ENCODE data around the gene SFXN5. TPM values are rescaled to one million over a fixed set of nuclear protein-coding genes. Genes with fewer than 3 reads are reported as not detected.

SFXN5 gene
- total RNA-seq, 1 experiment from 2014 or later = 15.2 TPM

DNA sequence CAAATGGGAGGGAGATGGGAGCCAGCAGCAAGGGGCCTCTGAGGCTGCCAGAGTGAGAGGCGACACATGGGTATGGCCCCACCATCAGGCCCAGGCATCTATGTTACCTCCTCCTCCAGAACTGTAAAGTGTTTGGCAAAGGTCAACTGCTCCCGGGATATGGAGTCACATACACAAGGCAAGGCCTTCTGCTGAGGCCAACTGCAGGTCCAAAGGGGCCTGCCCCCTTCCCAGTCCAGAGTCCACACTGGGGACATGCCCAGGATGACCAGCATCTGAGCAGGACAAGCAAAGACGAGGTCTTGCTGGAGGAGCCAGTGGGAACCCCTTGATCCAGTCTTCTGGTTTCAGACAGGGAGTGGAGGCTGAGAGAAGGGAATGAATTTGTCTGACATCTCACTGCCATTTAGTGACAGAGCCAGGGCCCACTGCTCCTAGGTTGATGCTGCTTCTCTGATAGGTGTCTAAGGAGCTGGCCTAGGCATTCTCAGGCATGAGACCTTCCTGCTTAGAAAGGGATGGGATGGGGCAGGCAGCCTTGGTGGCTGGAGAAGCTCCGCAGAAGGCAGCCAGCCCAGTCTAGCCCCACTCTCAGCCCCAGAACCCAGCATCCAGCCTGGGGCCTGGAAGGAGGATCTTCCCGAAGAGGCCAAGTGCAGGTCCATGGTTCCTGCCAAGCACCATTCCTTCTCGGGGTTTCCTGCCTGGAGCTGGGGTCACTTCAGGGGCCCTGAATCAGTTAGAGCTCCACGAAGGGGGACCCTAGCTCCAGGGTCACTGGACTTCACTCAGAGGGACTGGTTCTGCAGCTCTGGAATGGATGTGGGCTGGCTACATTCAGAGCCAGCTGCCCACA is 127.7 kb downstream of the SFXN5 start:
- TF ChIP-seq EZH2 (IDR thresholded peaks at IDR 0.05; ENCODE audit: low read depth) = no peak
- TF ChIP-seq, protein P1, sequence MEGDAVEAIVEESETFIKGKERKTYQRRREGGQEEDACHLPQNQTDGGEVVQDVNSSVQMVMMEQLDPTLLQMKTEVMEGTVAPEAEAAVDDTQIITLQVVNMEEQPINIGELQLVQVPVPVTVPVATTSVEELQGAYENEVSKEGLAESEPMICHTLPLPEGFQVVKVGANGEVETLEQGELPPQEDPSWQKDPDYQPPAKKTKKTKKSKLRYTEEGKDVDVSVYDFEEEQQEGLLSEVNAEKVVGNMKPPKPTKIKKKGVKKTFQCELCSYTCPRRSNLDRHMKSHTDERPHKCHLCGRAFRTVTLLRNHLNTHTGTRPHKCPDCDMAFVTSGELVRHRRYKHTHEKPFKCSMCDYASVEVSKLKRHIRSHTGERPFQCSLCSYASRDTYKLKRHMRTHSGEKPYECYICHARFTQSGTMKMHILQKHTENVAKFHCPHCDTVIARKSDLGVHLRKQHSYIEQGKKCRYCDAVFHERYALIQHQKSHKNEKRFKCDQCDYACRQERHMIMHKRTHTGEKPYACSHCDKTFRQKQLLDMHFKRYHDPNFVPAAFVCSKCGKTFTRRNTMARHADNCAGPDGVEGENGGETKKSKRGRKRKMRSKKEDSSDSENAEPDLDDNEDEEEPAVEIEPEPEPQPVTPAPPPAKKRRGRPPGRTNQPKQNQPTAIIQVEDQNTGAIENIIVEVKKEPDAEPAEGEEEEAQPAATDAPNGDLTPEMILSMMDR (conservative IDR thresholded peaks at IDR 0.05) = no peak
- CTCF ChIA-PET = no interaction called here
- Histone ChIP-seq H3K4me1 (replicated peaks; ENCODE audit: insufficient read depth) (no peaks in the 10 kb centered on the region), H3K27ac (no peak overlapping the region), H4K20me1 (ENCODE audit: insufficient read depth) (no peaks in the 10 kb centered on the region; the same call in 1 of the 2 replicates), H3K79me2 (ENCODE audit: low read depth) (no peaks in the 10 kb centered on the region), H3K9me2 (ENCODE audit: insufficient read depth) (no peaks in the 10 kb centered on the region), H2AFZ (no peak overlapping the region), H3F3A (ENCODE audit: insufficient read depth, low read depth) (no peaks in the 10 kb centered on the region), H3K4me2 (no peak overlapping the region), H3K36me3 (ENCODE audit: low read depth) (no peaks in the 10 kb centered on the region), H3K27me3 (ENCODE audit: insufficient read depth, low read depth) (no peaks in the 10 kb centered on the region), H3K9me3 (ENCODE audit: insufficient read depth, low read depth) (no peaks in the 10 kb centered on the region), H3K4me3 (no peak overlapping the region)
- POLR2A ChIA-PET (ENCODE audit: unreplicated experiment) = no interaction called here
- intact Hi-C loops (cut with micrococcal nuclease; ENCODE audit: unreplicated experiment) = no loop called here
- no TSS peak for BruUV-seq (replicated peaks)
- no peak for DNase-seq

DNA sequence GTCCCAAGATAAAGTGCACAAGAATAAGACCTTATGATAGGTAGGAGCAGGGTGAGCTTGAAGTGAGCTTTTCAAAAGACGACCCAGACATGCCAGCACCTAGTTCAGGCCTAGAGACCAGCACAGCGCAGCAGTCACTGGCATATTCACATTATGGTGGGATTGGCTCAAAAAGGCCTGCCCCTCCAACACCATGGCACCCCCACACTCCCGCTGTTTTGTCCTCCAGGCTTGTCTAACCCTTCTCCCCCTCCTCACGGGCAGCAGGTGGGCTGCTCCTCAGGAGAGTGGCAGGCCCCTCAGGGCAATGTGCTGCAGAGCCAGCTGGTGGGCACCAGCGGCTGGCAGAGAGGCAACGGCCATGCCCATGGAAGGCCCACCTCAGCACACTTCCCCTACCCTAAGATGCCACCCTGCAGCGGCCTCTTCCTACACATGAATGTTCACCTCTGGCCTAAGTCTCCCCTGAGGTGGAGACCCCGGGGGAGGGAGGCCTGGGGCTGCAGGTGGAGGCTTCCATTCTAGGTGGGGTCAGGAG is 128.6 kb downstream of the SFXN5 start:
- Histone ChIP-seq H3F3A (ENCODE audit: insufficient read depth, low read depth) (no peaks in the 10 kb centered on the region), H3K4me2 (no peak overlapping the region), H3K9me2 (ENCODE audit: insufficient read depth) (no peaks in the 10 kb centered on the region), H3K4me1 (replicated peaks; ENCODE audit: insufficient read depth) (no peaks in the 10 kb centered on the region), H4K20me1 (ENCODE audit: insufficient read depth) (no peaks in the 10 kb centered on the region; the same call in 1 of the 2 replicates), H3K79me2 (ENCODE audit: low read depth) (no peaks in the 10 kb centered on the region), H3K27me3 (ENCODE audit: insufficient read depth, low read depth) (no peaks in the 10 kb centered on the region), H2AFZ (no peak overlapping the region), H3K27ac (no peak overlapping the region), H3K9me3 (ENCODE audit: insufficient read depth, low read depth) (no peaks in the 10 kb centered on the region), H3K36me3 (ENCODE audit: low read depth) (no peaks in the 10 kb centered on the region), H3K4me3 (no peak overlapping the region)
- intact Hi-C loops (cut with micrococcal nuclease; ENCODE audit: unreplicated experiment) = no loop called here
- TF ChIP-seq EZH2 (IDR thresholded peaks at IDR 0.05; ENCODE audit: low read depth) = no peak
- TF ChIP-seq, protein P1 (conservative IDR thresholded peaks at IDR 0.05) = no peak
- ChIA-PET CTCF (no interaction called here), POLR2A (ENCODE audit: unreplicated experiment) (no interaction called here)
- BruUV-seq (replicated peaks) = no TSS peak
- DNase-seq = no peak

DNA sequence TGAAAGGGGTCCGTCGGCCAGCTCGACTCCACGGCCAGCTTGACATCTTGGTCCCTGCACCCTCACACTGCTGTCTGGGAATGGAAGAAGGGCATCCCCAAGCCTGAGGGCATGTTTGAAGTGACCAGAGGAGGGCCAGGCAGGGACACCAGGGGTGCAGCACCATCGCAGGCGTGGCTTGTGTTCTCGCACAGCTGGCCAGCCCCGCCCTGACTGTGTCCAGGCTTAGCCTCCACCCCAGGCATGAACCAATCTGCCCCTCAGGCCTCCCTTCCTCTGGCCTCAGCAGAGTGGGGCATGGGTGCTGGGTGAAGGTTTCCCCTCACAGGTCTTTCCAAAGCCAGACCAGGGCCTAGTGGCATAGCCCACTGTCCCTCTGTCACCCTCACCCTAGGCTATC is 129.2 kb downstream of the SFXN5 start:
- no peak overlapping the region for H2AFZ ChIP-seq
- H3F3A ChIP-seq (ENCODE audit: insufficient read depth, low read depth) = no peaks in the 10 kb centered on the region
- H3K4me2 ChIP-seq = no peak overlapping the region
- H4K20me1 ChIP-seq (ENCODE audit: insufficient read depth) = no peaks in the 10 kb centered on the region; the same call in 1 of the 2 replicates
- no peak overlapping the region for H3K27ac ChIP-seq
- no peaks in the 10 kb centered on the region for H3K27me3 ChIP-seq (ENCODE audit: insufficient read depth, low read depth)
- no peak for DNase-seq
- H3K9me3 ChIP-seq (ENCODE audit: insufficient read depth, low read depth) = no peaks in the 10 kb centered on the region
- intact Hi-C loops (cut with micrococcal nuclease; ENCODE audit: unreplicated experiment) = no loop called here
- TF ChIP-seq, protein P1 (conservative IDR thresholded peaks at IDR 0.05) = no peak
- TF ChIP-seq EZH2 (IDR thresholded peaks at IDR 0.05; ENCODE audit: low read depth) = no peak
- ChIA-PET CTCF (no interaction called here), POLR2A (ENCODE audit: unreplicated experiment) (no interaction called here)
- BruUV-seq (replicated peaks) = no TSS peak
- no peaks in the 10 kb centered on the region for H3K36me3 ChIP-seq (ENCODE audit: low read depth)
- no peak overlapping the region for H3K4me3 ChIP-seq
- no peaks in the 10 kb centered on the region for H3K79me2 ChIP-seq (ENCODE audit: low read depth)
- no peaks in the 10 kb centered on the region for H3K4me1 ChIP-seq (replicated peaks; ENCODE audit: insufficient read depth)
- no peaks in the 10 kb centered on the region for H3K9me2 ChIP-seq (ENCODE audit: insufficient read depth)

Measured in PC-9 (cell line).